Jurkat, Clone E6-1 (cell line): ENCODE measurements around the gene TRMT61A.

ENCODE experiments used
- DNase-seq: peaks from one replicate; pipeline ENCODE4 v3.0.0-alpha.2; 2011; ENCODE audit warnings: low read depth, low spot score
- H3K4me3 ChIP-seq: 2 replicates; pipeline ENCODE4 v1.5.1; 2011; ENCODE audit warnings: mild to moderate bottlenecking, low read length, control low read depth, moderate library complexity

TRMT61A gene

GRCh38 chr14:103543721-103544387 lies 14.9 kb downstream of the TRMT61A start:
- no peak for DNase-seq
- H3K4me3 ChIP-seq = no peak overlapping the region

DNA sequence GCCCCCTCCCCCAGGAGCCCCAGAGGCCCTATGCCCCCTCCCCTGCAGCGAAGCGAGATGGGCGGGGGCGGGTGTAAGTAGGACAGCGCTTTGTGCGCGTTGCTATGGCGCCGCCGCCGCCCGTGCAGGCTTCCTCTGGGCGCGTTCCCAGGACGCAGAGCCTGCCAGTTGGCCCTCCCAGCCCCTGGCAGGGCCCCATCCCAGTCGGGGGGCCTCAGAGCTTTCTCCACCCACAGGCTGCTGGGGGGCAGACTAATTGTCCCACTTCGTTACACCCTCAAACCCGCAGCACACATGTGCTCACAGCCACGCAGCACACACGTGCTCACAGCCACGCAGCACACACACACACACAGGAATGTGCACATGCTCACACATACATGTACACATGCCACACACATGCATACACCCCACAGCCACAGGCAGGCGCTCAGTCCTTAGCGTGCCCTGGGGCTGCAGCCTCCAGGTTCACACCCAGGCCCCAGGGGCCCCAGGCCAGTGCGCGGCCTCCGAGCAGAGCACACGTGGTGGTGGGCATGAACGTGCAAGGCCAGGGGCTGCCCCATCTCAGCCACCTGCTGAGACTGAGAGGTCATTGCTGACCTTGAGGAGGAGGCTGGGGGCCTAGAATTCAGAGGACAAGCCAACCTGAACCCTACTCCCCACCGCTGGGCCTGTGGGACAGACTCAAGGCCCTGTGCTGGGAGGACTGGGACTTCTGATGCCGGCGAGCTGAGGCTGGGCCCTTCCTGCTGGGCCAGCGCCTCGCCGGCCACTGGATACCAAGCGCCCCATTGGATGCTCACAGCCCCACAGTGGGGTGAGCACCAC lies 15.6 kb downstream of the TRMT61A start:
- H3K4me3 ChIP-seq = no peak overlapping the region
- DNase-seq = no peak

- H3K4me3 ChIP-seq = no peak overlapping the region
- no peak for DNase-seq
Observed at GRCh38 chr14:103545219-103545914, 16.4 kb downstream of the TRMT61A start.

DNA sequence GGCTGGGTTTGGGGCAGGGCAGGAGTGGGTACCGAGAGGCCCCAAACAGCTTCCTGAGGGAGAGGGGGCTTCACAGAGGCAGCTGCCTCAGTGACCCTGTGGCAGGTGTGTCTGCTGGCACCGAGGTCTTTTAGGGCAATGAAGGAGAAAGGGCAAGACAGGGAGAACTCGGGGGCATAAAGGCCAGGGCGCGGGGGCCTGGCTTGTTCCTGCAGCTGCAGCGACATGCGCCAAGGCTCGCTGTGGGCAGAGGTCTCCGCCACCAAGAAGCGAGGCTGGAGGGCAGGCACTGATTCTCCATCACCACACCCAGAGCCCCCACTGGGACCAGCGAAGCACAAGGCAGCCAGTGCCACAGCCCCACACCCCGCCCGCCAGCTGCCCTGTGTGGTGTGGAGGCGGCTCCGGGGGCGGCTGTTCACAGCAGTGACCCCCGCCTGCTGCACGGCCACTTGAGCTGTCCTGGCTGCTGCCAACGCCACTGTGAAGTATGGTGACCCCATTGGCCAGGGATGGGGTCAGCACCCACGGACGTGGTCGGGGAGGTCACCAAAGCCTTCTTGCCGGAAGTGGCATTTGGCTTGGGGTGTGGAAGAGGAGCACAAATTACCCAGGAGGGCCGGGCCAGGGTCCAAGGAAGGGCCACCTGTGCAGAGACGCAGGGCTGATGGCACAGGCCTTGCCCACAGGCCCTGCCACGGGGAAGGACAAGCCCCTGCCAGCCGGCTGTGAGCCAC lies 17.1 kb downstream of the TRMT61A start:
- no peak for DNase-seq
- no peak overlapping the region for H3K4me3 ChIP-seq

GRCh38 chr14:103546652-103547454 lies 17.9 kb downstream of the TRMT61A start:
- H3K4me3 ChIP-seq = no peak overlapping the region
- peak; percentile 22 for DNase-seq

DNA sequence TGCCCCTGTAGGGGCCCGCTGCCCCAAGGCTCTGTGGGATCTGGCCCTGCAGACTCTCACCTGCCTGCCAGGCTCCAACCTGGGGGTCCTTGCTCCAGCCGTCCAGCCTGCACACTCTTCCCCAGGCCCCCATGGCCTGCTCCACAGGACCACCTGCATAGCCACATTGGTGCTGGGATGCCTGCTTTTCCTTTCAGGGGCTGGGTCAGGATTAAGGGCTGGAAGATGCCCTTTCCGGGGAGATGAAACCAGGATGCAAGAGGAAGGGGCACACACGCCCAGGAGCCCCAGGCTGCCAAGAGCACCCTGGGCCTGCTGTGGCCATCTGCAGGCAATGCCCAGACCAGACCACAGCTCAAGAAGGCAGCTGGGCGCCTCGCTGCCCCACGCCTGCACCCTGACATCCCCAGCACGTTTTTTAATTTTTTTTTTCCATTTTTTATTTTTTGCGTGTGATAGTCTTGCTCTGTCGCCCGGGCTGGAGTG lies 18.5 kb downstream of the TRMT61A start:
- DNase-seq = no peak
- H3K4me3 ChIP-seq = no peak overlapping the region

- no peak for DNase-seq
- no peak overlapping the region for H3K4me3 ChIP-seq
Observed at GRCh38 chr14:103547941-103548462, 19.0 kb downstream of the TRMT61A start.

DNA sequence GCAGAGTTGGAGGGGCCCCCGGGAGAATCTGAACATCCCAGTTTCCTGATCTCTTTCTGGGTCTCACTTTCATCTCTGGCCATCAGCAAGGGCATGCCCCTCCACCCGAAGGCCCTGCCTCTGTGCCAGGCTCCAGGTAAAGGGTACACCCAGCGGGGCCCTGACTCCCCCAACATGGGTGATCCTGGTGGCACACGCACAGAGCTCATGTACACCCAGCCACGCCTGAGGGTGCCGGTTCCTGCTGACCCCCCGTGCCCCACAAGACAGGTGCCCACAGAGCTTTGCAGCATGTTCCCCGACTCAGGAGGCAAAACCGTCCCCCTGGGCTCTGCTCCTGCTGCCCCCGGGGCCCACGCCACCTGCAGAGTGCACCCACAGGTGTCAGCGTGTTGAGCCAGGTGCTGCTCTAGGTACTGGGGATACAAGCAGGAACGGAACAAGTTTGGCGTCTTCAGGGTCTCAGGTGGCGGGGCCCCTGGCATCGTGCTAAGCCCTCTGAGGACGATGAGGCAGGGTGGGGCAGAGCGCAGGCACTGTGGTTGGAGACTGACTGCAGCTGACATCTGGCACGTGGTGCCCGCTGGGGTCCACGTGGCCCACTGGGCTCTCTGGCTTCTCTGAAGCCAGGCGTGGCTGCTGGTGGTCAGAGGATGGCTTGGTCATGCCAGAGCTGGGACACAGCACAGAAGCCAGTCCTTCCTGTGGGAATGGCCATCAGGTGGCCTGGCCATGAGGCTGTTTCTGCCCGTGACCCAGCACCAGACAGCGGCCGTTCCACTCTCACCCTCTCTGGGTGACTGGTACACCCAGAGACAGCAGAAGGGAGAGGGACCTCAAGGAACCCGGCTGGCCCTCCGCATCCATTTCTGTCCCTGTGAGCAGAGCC lies 19.7 kb downstream of the TRMT61A start:
- H3K4me3 ChIP-seq = no peak overlapping the region
- DNase-seq = no peak

GRCh38 chr14:103549361-103550311 lies 20.6 kb downstream of the TRMT61A start:
- no peak for DNase-seq
- H3K4me3 ChIP-seq = no peak overlapping the region

GRCh38 chr14:103550451-103551337 lies 21.7 kb downstream of the TRMT61A start:
- no peak overlapping the region for H3K4me3 ChIP-seq
- DNase-seq = no peak

- no peak for DNase-seq
- no peak overlapping the region for H3K4me3 ChIP-seq
Observed at GRCh38 chr14:103551338-103551762, 22.4 kb downstream of the TRMT61A start.

GRCh38 chr14:103552011-103552845 lies 23.2 kb downstream of the TRMT61A start:
- no peak overlapping the region for H3K4me3 ChIP-seq

GRCh38 chr14:103552846-103553210 lies 23.8 kb downstream of the TRMT61A start:
- no peak for DNase-seq
- no peak overlapping the region for H3K4me3 ChIP-seq

More at GRCh38 chr14:103552011-103552845, 23.2 kb downstream of the TRMT61A start:
- no peak for DNase-seq

DNA sequence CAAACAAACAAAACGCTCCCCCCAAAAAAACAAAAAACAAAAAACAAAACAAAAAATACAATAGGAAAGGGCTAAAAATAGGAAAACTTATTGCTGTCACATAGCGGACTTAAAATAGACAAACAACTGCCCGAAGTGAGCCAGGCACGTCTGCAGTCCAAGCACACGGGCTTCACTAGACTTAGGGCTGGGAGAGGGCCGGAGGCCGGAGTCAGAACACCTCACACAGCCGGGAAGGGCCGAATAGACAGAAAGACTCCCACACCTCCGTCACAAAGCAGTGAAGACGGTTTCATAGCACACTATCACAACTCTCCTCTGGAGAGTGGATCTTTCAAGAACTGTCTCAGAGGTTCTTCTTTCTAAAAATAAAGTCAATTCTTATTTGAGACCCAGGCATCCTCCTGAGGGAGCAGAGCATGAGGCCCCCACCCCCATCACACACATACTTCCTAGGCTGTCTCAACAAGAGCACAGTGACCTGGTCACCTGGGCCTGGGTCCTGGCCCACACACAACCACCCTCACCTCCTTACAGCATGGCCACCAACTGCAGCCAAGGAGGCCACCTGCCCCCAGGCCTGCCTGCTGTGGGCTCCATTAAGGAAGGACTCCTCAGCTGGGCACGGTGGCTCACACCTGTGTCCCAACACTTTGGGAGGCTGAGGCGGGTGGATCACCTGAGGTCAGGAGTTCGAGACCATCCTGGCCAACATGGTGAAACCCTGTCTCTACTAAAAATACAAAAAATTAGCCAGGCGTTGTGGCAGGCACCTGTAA lies 26.8 kb downstream of the TRMT61A start:
- DNase-seq = no peak
- no peak overlapping the region for H3K4me3 ChIP-seq
